Activated naive CD8-positive, alpha-beta T cell (primary cell): ENCODE data around the gene CCDC51.
A peak's percentile ranks its signal among the peaks of the same experiment; 100 is the strongest.

ENCODE experiments used
- H3K27ac Mint-ChIP-seq: one replicate; pipeline ENCODE4 v1.8.0; 2021; ENCODE audit warnings: mixed read lengths
- H3K27me3 Mint-ChIP-seq: one replicate; pipeline ENCODE4 v1.8.0; 2021; ENCODE audit warnings: mixed read lengths
- H3K36me3 Mint-ChIP-seq: one replicate; pipeline ENCODE4 v1.8.0; 2021; ENCODE audit warnings: mixed read lengths
- H3K4me1 Mint-ChIP-seq: one replicate; pipeline ENCODE4 v1.8.0; 2021; ENCODE audit warnings: low read depth, mixed read lengths
- H3K4me3 Mint-ChIP-seq: one replicate; pipeline ENCODE4 v1.8.0; 2021; ENCODE audit warnings: mild to moderate bottlenecking, mixed read lengths
- H3K9me3 Mint-ChIP-seq: one replicate; pipeline ENCODE4 v1.8.0; 2021; ENCODE audit warnings: low read depth, mixed read lengths

The CCDC51 gene

GRCh38 chr3:48451270-48451669, 11.4 kb upstream of the CCDC51 start:
- peaks cover 19% of the 10 kb centered on the region for H3K4me1 Mint-ChIP-seq
- H3K9me3 Mint-ChIP-seq = no peaks in the 10 kb centered on the region
- no peaks in the 10 kb centered on the region for H3K27me3 Mint-ChIP-seq
- H3K36me3 Mint-ChIP-seq = peaks cover 9% of the 10 kb centered on the region
- H3K27ac Mint-ChIP-seq = no peak overlapping the region
- H3K4me3 Mint-ChIP-seq = no peak overlapping the region

- Mint-ChIP-seq H3K27me3 (no peaks in the 10 kb centered on the region), H3K4me3 (peak within 1 kb of the TSS; percentile 94), H3K27ac (peak within 1 kb of the TSS; percentile 91), H3K4me1 (peaks cover 41% of the 10 kb centered on the region), H3K36me3 (peaks cover 6% of the 10 kb centered on the region), H3K9me3 (no peaks in the 10 kb centered on the region)
These were observed 6.7 kb upstream of the CCDC51 start, which contains the start of gene ATRIP for GRCh38 chr3:48446425-48447193. TSS of gene ATRIP (plus strand) at chr3:48446737. CDS start at chr3:48446846, 109 bp downstream.

DNA sequence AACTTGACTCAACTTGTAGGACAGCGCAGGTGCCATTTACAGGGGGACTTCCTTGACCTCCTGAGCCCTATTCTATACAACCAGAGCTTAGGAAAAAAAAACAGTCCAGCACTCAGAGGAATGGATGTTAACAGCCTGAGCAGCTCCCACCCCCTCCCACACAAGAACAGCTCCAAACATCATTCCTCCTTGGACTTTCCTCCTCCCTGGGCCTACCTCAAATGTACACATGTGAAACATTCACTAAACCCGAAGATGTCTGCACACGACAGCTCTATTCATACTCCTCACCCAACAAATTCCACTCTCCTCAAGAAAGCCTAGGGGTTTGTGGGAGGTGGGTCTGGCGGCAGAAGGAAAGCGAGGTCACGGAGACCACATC, 6.1 kb upstream of the CCDC51 start:
- Mint-ChIP-seq H3K4me3 (peak overlapping the region; percentile 94), H3K4me1 (peaks cover 45% of the 10 kb centered on the region), H3K9me3 (no peaks in the 10 kb centered on the region), H3K27ac (peak overlapping the region; percentile 91), H3K27me3 (no peaks in the 10 kb centered on the region), H3K36me3 (peaks cover 6% of the 10 kb centered on the region)

- H3K27ac Mint-ChIP-seq = peak overlapping the region; percentile 91
- no peaks in the 10 kb centered on the region for H3K27me3 Mint-ChIP-seq
- no peaks in the 10 kb centered on the region for H3K9me3 Mint-ChIP-seq
- H3K36me3 Mint-ChIP-seq = peaks cover 6% of the 10 kb centered on the region
- H3K4me3 Mint-ChIP-seq = peak overlapping the region; percentile 94
- peaks cover 48% of the 10 kb centered on the region for H3K4me1 Mint-ChIP-seq
These were observed 5.5 kb upstream of the CCDC51 start for GRCh38 chr3:48445277-48445882.

GRCh38 chr3:48441940-48442339, 2.0 kb upstream of the CCDC51 start:
- H3K4me3 Mint-ChIP-seq = peak overlapping the region; percentile 98
- peaks cover 48% of the 10 kb centered on the region for H3K4me1 Mint-ChIP-seq
- no peaks in the 10 kb centered on the region for H3K27me3 Mint-ChIP-seq
- H3K36me3 Mint-ChIP-seq = no peaks in the 10 kb centered on the region
- no peaks in the 10 kb centered on the region for H3K9me3 Mint-ChIP-seq
- peak overlapping the region; percentile 72 for H3K27ac Mint-ChIP-seq

GRCh38 chr3:48440590-48440958, 655 bp upstream of the CCDC51 start:
- peaks cover 39% of the 10 kb centered on the region for H3K4me1 Mint-ChIP-seq
- H3K9me3 Mint-ChIP-seq = no peaks in the 10 kb centered on the region
- peak overlapping the region; percentile 98 for H3K27ac Mint-ChIP-seq
- peak overlapping the region; percentile 98 for H3K4me3 Mint-ChIP-seq
- H3K27me3 Mint-ChIP-seq = no peaks in the 10 kb centered on the region
- no peaks in the 10 kb centered on the region for H3K36me3 Mint-ChIP-seq

- Mint-ChIP-seq H3K4me1 (peaks cover 38% of the 10 kb centered on the region), H3K27ac (peak overlapping the region; percentile 1), H3K36me3 (no peaks in the 10 kb centered on the region), H3K27me3 (no peaks in the 10 kb centered on the region), H3K4me3 (no peak overlapping the region), H3K9me3 (no peaks in the 10 kb centered on the region)
These were observed 2.1 kb downstream of the CCDC51 start for GRCh38 chr3:48437812-48438211.

- Mint-ChIP-seq H3K27me3 (no peaks in the 10 kb centered on the region), H3K36me3 (no peaks in the 10 kb centered on the region), H3K4me1 (peaks cover 33% of the 10 kb centered on the region), H3K9me3 (no peaks in the 10 kb centered on the region), H3K4me3 (no peak overlapping the region), H3K27ac (no peak overlapping the region)
These were observed 3.1 kb downstream of the CCDC51 start for GRCh38 chr3:48436855-48437254.

- H3K9me3 Mint-ChIP-seq = no peaks in the 10 kb centered on the region
These were observed 3.5 kb downstream of the CCDC51 start for GRCh38 chr3:48436477-48436787.

GRCh38 chr3:48435774-48436476, 4.0 kb downstream of the CCDC51 start:
- Mint-ChIP-seq H3K27ac (no peak overlapping the region), H3K27me3 (no peaks in the 10 kb centered on the region), H3K4me1 (peaks cover 27% of the 10 kb centered on the region), H3K9me3 (no peaks in the 10 kb centered on the region), H3K4me3 (no peak overlapping the region), H3K36me3 (no peaks in the 10 kb centered on the region)

More at GRCh38 chr3:48436477-48436787, 3.5 kb downstream of the CCDC51 start:
- Mint-ChIP-seq H3K4me1 (peaks cover 28% of the 10 kb centered on the region), H3K4me3 (no peak overlapping the region), H3K36me3 (no peaks in the 10 kb centered on the region), H3K27me3 (no peaks in the 10 kb centered on the region), H3K27ac (no peak overlapping the region)

- Mint-ChIP-seq H3K27ac (no peak overlapping the region), H3K36me3 (no peaks in the 10 kb centered on the region), H3K4me1 (peaks cover 28% of the 10 kb centered on the region), H3K9me3 (no peaks in the 10 kb centered on the region), H3K27me3 (no peaks in the 10 kb centered on the region), H3K4me3 (no peak overlapping the region)
These were observed 4.7 kb downstream of the CCDC51 start for GRCh38 chr3:48435223-48435595.

DNA sequence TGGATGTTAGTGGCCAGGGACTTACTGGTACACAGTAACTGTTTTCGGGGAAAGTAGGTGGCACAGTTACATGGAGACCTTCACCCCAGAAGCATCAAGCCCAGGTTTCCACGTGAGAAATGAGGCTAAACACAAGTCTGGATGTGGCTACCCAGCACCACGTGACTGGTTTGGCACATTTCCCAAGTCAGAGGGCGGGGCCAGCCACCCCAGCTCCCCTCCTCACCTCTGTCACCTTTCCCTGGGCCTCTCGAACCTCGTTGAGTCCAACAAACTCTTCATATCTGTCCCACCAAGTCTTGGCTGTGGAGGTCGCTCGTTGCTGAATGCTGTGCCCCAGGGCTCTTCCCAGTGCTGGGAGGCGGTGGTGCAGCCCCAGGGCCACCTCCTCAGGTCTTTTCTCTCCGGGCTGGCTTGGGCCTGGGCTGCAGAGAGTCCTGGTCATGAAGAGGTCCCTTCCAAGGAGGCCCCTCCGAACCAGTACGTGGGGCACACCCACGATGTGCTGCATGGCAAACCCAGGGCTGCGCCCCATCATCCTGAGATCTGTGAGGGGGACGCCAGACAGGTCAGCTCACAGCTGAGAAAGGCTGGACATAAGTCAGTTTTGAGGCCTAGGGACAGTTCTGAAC, 5.2 kb downstream of the CCDC51 start:
- H3K4me1 Mint-ChIP-seq = peaks cover 27% of the 10 kb centered on the region
- no peaks in the 10 kb centered on the region for H3K9me3 Mint-ChIP-seq
- H3K4me3 Mint-ChIP-seq = no peak overlapping the region
- no peaks in the 10 kb centered on the region for H3K36me3 Mint-ChIP-seq
- H3K27me3 Mint-ChIP-seq = no peaks in the 10 kb centered on the region
- H3K27ac Mint-ChIP-seq = peak overlapping the region; percentile 10

GRCh38 chr3:48433472-48434118, 6.3 kb downstream of the CCDC51 start:
- H3K4me1 Mint-ChIP-seq = peaks cover 20% of the 10 kb centered on the region
- no peak overlapping the region for H3K4me3 Mint-ChIP-seq
- H3K9me3 Mint-ChIP-seq = no peaks in the 10 kb centered on the region
- no peak overlapping the region for H3K27ac Mint-ChIP-seq
- no peaks in the 10 kb centered on the region for H3K27me3 Mint-ChIP-seq
- H3K36me3 Mint-ChIP-seq = no peaks in the 10 kb centered on the region

- Mint-ChIP-seq H3K27me3 (no peaks in the 10 kb centered on the region), H3K4me3 (no peak overlapping the region), H3K4me1 (peaks cover 16% of the 10 kb centered on the region), H3K36me3 (no peaks in the 10 kb centered on the region), H3K9me3 (no peaks in the 10 kb centered on the region), H3K27ac (no peak overlapping the region)
These were observed 7.2 kb downstream of the CCDC51 start for GRCh38 chr3:48432411-48433371.
